Measurements from ENCODE around the gene FAM50B. TPM values are rescaled to one million over a fixed set of nuclear protein-coding genes. Genes with fewer than 3 reads are reported as not detected.

FAM50B gene
- total and polyA plus RNA-seq, 2 experiments from 2014 or later: 4.4 to 4.8 TPM

DNA sequence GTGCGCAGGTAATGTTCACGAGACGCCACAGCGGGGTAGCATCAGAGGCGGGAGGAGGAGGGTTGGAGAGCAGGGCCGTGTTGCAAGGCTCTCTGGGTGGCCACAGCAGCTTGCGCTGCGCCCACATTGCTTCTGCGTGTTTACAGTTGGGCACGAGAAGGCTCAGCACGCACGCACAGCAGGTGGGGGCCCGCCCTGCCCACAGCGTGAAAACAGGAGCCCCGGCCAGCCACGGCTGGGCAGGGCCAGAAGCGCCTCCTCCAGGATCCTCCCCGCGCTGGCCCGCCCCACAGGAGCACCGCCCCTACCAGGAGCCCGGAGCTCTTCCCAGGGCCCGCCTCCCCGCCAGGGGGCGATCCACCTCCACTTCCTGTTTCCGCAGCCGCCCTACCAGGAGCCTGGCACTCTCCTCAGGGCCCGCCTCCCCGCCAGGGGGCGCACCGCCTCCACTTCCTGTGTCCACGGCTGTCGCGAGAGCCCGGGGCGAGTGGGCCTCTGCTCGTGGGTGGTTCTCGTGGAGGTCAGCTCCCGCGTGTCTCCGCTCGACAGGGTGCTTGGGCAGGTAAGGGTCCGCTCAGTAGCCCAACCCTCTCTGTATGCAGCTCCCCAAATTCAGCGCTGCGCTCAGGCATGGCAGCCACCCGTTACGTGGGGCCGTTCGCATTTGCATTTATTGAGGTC lies at the start of gene FAM50B (continued):
- no peak for TF ChIP-seq ZNF114 (CRISPR knock-in tag; IDR thresholded peaks at IDR 0.05)

DNA sequence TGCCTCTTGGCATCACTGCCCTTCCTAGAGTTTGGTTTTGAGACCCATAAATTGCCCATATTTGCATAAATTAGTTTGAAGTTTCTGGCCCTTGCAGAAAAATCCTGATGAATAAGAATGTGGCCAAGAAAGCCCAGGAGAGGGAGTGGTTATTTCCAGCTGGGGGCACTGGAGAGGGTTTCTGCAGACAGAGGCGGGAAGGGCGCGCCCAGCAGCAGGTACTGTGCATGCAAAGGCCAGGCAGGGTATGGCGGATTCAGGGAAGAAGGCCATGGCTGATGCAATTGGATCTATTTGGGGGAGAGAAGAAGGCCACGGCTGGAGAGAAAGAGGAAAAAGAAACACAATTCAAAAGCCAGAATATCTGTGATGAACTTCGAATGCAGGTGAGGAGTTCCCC lies 49.5 kb upstream of the FAM50B start:
- Mint-ChIP-seq H3K36me3 (ENCODE audit: low read depth) (no peaks in the 10 kb centered on the region), H3K4me1 (peaks cover 15% of the 10 kb centered on the region), H3K27me3 (ENCODE audit: insufficient read depth, low read depth, poor library complexity) (peaks cover 6% of the 10 kb centered on the region), H3K27ac (no peak overlapping the region), H3K9me3 (no peaks in the 10 kb centered on the region), H3K4me3 (no peak overlapping the region; the same call in 2 of the 3 replicates)
- no peak overlapping the region; the same call in 1 of the 2 replicates for H2AFZ ChIP-seq
- no peaks in the 10 kb centered on the region for H3K9me2 ChIP-seq (ENCODE audit: insufficient read depth)
- no peak overlapping the region for H3K4me3 ChIP-seq
- ATAC-seq (peak; percentile 55), DNase-seq (ENCODE audit: low spot score) (no peak)
- no peaks in the 10 kb centered on the region for H3K27me3 ChIP-seq (ENCODE audit: insufficient read depth)
- TF ChIP-seq, protein P1, sequence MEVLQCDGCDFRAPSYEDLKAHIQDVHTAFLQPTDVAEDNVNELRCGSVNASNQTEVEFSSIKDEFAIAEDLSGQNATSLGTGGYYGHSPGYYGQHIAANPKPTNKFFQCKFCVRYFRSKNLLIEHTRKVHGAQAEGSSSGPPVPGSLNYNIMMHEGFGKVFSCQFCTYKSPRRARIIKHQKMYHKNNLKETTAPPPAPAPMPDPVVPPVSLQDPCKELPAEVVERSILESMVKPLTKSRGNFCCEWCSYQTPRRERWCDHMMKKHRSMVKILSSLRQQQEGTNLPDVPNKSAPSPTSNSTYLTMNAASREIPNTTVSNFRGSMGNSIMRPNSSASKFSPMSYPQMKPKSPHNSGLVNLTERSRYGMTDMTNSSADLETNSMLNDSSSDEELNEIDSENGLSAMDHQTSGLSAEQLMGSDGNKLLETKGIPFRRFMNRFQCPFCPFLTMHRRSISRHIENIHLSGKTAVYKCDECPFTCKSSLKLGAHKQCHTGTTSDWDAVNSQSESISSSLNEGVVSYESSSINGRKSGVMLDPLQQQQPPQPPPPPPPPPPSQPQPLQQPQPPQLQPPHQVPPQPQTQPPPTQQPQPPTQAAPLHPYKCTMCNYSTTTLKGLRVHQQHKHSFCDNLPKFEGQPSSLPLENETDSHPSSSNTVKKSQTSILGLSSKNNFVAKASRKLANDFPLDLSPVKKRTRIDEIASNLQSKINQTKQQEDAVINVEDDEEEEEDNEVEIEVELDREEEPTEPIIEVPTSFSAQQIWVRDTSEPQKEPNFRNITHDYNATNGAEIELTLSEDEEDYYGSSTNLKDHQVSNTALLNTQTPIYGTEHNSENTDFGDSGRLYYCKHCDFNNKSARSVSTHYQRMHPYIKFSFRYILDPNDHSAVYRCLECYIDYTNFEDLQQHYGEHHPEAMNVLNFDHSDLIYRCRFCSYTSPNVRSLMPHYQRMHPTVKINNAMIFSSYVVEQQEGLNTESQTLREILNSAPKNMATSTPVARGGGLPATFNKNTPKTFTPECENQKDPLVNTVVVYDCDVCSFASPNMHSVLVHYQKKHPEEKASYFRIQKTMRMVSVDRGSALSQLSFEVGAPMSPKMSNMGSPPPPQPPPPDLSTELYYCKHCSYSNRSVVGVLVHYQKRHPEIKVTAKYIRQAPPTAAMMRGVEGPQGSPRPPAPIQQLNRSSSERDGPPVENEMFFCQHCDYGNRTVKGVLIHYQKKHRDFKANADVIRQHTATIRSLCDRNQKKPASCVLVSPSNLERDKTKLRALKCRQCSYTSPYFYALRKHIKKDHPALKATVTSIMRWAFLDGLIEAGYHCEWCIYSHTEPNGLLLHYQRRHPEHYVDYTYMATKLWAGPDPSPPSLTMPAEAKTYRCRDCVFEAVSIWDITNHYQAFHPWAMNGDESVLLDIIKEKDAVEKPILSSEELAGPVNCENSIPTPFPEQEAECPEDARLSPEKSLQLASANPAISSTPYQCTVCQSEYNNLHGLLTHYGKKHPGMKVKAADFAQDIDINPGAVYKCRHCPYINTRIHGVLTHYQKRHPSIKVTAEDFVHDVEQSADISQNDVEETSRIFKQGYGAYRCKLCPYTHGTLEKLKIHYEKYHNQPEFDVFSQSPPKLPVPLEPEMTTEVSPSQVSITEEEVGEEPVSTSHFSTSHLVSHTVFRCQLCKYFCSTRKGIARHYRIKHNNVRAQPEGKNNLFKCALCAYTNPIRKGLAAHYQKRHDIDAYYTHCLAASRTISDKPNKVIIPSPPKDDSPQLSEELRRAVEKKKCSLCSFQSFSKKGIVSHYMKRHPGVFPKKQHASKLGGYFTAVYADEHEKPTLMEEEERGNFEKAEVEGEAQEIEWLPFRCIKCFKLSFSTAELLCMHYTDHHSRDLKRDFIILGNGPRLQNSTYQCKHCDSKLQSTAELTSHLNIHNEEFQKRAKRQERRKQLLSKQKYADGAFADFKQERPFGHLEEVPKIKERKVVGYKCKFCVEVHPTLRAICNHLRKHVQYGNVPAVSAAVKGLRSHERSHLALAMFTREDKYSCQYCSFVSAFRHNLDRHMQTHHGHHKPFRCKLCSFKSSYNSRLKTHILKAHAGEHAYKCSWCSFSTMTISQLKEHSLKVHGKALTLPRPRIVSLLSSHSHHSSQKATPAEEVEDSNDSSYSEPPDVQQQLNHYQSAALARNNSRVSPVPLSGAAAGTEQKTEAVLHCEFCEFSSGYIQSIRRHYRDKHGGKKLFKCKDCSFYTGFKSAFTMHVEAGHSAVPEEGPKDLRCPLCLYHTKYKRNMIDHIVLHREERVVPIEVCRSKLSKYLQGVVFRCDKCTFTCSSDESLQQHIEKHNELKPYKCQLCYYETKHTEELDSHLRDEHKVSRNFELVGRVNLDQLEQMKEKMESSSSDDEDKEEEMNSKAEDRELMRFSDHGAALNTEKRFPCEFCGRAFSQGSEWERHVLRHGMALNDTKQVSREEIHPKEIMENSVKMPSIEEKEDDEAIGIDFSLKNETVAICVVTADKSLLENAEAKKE (CRISPR knock-in tag; IDR thresholded peaks at IDR 0.05): no peak
- TF ChIP-seq, protein P2, sequence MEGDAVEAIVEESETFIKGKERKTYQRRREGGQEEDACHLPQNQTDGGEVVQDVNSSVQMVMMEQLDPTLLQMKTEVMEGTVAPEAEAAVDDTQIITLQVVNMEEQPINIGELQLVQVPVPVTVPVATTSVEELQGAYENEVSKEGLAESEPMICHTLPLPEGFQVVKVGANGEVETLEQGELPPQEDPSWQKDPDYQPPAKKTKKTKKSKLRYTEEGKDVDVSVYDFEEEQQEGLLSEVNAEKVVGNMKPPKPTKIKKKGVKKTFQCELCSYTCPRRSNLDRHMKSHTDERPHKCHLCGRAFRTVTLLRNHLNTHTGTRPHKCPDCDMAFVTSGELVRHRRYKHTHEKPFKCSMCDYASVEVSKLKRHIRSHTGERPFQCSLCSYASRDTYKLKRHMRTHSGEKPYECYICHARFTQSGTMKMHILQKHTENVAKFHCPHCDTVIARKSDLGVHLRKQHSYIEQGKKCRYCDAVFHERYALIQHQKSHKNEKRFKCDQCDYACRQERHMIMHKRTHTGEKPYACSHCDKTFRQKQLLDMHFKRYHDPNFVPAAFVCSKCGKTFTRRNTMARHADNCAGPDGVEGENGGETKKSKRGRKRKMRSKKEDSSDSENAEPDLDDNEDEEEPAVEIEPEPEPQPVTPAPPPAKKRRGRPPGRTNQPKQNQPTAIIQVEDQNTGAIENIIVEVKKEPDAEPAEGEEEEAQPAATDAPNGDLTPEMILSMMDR (conservative IDR thresholded peaks at IDR 0.05; ENCODE audit: low read depth in 2 of 2): 0 out of 4 replicates have a peak, but pooled peaks of 1 of the 2 experiments have one; percentile 18
- TF ChIP-seq, protein P3, sequence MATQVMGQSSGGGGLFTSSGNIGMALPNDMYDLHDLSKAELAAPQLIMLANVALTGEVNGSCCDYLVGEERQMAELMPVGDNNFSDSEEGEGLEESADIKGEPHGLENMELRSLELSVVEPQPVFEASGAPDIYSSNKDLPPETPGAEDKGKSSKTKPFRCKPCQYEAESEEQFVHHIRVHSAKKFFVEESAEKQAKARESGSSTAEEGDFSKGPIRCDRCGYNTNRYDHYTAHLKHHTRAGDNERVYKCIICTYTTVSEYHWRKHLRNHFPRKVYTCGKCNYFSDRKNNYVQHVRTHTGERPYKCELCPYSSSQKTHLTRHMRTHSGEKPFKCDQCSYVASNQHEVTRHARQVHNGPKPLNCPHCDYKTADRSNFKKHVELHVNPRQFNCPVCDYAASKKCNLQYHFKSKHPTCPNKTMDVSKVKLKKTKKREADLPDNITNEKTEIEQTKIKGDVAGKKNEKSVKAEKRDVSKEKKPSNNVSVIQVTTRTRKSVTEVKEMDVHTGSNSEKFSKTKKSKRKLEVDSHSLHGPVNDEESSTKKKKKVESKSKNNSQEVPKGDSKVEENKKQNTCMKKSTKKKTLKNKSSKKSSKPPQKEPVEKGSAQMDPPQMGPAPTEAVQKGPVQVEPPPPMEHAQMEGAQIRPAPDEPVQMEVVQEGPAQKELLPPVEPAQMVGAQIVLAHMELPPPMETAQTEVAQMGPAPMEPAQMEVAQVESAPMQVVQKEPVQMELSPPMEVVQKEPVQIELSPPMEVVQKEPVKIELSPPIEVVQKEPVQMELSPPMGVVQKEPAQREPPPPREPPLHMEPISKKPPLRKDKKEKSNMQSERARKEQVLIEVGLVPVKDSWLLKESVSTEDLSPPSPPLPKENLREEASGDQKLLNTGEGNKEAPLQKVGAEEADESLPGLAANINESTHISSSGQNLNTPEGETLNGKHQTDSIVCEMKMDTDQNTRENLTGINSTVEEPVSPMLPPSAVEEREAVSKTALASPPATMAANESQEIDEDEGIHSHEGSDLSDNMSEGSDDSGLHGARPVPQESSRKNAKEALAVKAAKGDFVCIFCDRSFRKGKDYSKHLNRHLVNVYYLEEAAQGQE (IDR thresholded peaks at IDR 0.05; ENCODE audit: unreplicated experiment): no peak
- no peak overlapping the region for H3K4me2 ChIP-seq
- peaks cover 3% of the 10 kb centered on the region; the same call in 1 of the 2 replicates for H3K4me1 ChIP-seq (ENCODE audit: insufficient read depth)
- H3K79me2 ChIP-seq (replicated peaks; ENCODE audit: insufficient read depth): no peaks in the 10 kb centered on the region
- H3K27ac ChIP-seq (ENCODE audit: low read depth): no peak overlapping the region
- no peaks in the 10 kb centered on the region for H3F3A ChIP-seq (replicated peaks; ENCODE audit: low read depth)
- H4K20me1 ChIP-seq (replicated peaks; ENCODE audit: insufficient read depth): no peaks in the 10 kb centered on the region
- no peaks in the 10 kb centered on the region for H3K36me3 ChIP-seq (ENCODE audit: insufficient read depth)

Measured in GM23338 (cell line).